Astrocyte of the spinal cord (primary cell): ENCODE results near the gene IRF1.

ENCODE experiments used
- DNase-seq: peaks from one replicate; pipeline ENCODE4 v3.0.0; 2011; ENCODE audit warnings: low read depth, low spot score
- H3K4me3 ChIP-seq: 2 replicates; pipeline ENCODE4 v1.5.1; 2011; ENCODE audit warnings: low read depth, mild to moderate bottlenecking, low read length, moderate library complexity
- in situ Hi-C: cut with HindIII; loops from 2 replicates; pipeline ENCODE4 v1.10.0; 2017; ENCODE audit warnings: low sequenced_read_pairs
- TF ChIP-seq, protein P1 (sequence below): IDR thresholded peaks from 2 replicates; pipeline ENCODE4 v1.5.1; 2012; ENCODE audit warnings: low read depth, mild to moderate bottlenecking, low read length, inconsistent platforms

IRF1 gene, protein sequence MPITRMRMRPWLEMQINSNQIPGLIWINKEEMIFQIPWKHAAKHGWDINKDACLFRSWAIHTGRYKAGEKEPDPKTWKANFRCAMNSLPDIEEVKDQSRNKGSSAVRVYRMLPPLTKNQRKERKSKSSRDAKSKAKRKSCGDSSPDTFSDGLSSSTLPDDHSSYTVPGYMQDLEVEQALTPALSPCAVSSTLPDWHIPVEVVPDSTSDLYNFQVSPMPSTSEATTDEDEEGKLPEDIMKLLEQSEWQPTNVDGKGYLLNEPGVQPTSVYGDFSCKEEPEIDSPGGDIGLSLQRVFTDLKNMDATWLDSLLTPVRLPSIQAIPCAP

DNA sequence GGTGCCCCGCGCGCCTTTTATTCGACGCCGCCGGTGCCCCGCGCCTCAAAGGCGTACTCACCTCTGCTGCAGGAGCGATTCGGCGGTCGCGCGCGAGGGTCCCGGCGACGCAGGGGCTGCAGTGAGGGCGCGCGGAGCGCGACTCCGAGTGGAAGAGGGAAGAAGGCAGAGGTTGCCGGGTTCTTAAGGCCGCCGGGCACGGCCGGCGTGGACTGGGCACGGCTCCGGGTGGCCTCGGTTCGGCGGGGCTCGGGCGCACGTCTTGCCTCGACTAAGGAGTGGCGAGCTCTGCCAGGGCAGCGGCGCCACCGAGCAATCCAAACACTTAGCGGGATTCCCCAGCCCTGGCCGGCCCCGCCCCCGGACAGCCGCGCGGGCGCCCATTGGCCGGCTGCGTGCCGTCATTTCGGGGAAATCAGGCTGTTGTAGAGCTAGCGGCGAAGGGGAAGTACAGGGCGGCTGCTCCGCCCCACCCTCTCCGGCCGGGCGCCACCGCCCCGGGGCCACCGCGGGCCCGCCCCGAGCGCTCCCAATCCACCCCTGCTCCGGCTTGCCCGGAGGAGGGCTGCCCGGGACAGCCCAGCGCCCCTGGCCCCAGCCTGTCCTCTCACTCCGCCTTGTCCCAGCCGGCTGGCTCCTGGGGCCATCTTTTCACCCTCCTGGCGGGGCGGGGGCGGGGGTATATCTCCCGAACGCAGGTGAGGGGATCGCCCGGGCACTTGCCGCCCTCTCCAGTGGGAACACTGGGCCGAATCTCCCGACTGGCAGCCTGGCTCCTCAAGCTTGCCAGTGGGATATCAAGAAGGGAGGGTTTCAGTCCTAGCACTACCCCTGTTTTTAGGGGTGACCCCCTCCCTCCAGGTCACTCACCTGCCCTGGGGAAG lies at the start of gene IRF1:
Gene IRF1 (minus strand): TSS at position 290 of the 884 bp plus-strand sequence. CDS start 1,295 bp downstream, outside the sequence.
- TF ChIP-seq, protein P1, sequence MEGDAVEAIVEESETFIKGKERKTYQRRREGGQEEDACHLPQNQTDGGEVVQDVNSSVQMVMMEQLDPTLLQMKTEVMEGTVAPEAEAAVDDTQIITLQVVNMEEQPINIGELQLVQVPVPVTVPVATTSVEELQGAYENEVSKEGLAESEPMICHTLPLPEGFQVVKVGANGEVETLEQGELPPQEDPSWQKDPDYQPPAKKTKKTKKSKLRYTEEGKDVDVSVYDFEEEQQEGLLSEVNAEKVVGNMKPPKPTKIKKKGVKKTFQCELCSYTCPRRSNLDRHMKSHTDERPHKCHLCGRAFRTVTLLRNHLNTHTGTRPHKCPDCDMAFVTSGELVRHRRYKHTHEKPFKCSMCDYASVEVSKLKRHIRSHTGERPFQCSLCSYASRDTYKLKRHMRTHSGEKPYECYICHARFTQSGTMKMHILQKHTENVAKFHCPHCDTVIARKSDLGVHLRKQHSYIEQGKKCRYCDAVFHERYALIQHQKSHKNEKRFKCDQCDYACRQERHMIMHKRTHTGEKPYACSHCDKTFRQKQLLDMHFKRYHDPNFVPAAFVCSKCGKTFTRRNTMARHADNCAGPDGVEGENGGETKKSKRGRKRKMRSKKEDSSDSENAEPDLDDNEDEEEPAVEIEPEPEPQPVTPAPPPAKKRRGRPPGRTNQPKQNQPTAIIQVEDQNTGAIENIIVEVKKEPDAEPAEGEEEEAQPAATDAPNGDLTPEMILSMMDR, result peak; percentile 12
- peak; percentile 98 for DNase-seq
- in situ Hi-C loops, result no loop called here
- H3K4me3 ChIP-seq, result peak within 1 kb of the TSS; percentile 92

DNA sequence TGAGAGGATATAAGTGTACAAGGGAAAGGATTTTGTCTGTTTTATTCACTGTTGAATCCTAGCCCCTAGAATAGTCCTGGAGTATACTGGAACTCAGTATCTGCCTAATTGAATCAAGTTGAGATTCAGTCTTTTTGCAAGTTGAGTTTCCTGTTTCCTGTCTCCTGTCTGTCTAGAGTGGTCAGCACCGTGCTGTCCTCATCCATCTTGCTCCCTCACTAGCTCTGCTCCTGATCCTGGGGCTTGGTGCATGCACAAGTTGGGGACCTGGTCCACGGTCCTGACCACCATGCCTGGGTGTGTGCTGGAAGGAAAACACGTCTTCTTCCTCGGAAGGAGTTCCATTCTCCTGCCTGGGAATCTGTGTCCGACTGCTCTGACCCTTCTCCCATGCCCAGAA lies 49.6 kb upstream of the IRF1 start:
- no peak overlapping the region for H3K4me3 ChIP-seq
- TF ChIP-seq, protein P1, result no peak
- in situ Hi-C loops, result no loop called here

DNA sequence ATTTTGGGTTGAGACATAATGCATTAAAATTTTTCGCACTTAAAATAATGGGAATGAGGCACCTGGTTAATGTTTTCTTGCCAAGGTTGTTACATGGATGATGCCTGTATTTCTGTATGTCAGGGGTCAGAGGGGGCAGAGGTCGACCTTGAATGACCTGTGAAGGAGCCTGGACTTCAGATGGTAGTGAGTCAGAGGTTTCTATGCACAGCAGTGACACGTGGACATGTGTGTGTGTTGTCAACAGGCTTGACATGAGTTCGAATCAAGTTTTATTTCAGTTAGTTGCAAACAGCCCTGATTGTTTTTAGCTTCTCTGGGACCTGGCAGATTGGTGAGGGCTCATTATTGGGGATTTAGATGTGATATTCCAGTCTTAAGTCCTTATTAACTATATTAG lies 49.1 kb upstream of the IRF1 start:
- no peak for DNase-seq
- in situ Hi-C loops, result no loop called here
- no peak overlapping the region for H3K4me3 ChIP-seq
- TF ChIP-seq, protein P1, result no peak

More for the DNA sequence above, 49.6 kb upstream of the IRF1 start:
- DNase-seq, result no peak

DNA sequence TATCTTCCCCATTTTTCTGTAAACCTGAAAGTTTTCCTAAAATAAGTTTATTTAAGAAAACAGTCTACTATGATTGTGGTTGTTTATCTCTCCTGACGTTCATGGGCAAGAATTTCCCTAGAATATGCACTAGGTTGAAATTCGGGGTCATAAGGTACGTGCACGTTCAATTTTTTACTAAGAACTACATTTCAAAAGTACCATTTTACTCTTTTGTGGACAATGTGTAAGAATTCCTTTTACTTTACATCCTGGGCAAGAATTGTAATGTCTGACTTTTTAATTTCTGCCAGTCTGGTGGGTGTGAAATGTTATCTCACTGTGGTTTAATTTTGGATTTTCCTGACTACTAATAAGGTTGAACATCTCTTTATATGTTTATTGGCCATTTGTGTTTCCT lies 40.4 kb upstream of the IRF1 start:
- H3K4me3 ChIP-seq, result no peak overlapping the region
- in situ Hi-C loops, result no loop called here
- no peak for DNase-seq
- TF ChIP-seq, protein P1, result no peak

DNA sequence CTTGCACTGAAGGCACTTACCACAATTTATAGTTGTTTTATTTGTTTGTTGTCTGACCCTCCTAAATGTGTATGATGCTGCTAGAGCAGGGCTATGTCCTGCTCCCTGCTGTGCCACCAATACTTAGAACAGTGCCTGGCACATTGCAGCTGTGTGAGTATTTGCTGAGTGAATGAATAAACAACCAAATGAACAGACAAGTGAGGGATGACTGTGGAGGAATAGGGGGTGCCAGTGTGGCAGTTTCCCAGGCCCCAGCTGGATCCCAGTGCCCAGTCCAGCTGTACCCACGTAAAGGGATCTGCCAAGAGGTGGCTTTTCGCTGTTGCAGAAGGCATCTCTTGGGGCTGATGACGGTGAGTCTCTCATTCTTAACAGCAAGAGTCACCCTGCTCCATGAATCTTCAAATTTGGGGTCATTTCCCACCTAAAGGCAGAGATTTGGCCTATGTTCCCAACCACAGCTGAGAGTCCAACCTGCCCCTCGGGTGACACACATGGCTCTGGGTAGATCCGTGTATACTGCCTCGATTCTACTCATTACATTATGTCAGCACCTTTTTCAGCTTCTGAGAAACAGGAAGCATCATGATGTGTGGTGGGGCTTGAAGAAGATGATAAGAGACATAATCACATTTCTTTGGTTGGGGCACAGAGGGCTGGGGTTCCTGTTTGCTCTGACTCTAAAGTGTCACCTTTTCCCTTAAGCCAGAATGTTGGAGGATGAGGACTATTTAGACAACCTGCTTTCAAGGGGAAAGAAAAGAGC lies 38.5 kb upstream of the IRF1 start:
- H3K4me3 ChIP-seq, result no peak overlapping the region
- TF ChIP-seq, protein P1, result no peak
- DNase-seq, result no peak
- in situ Hi-C loops, result no loop called here

DNA sequence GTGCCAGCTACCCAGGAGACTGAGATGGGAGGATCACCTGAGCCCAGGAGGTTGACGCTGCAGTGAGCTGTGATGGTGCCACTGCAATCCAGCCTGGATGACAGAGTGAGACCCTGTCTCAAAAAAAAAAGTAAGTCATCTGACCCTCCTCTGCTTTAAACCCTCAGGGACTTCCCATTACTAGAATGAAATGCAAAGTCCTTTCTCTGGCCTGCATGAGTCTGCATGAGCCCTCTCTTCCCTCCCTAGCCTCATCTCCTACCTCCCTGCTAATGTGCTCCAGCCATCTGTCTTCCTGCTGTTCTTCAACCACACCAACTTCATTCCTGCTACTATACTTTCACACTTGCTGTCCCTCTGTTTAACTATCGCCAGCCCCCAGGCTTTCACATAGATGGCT lies 37.4 kb upstream of the IRF1 start:
- TF ChIP-seq, protein P1, result no peak
- in situ Hi-C loops, result no loop called here
- no peak for DNase-seq
- H3K4me3 ChIP-seq, result no peak overlapping the region
